Measurements from ENCODE around the gene DLST. TPM values are rescaled to one million over a fixed set of nuclear protein-coding genes. Genes with fewer than 3 reads are reported as not detected.

Gene DLST
- total RNA-seq, 1 experiment from 2014 or later = 145 TPM

- POLR2A ChIA-PET (ENCODE audit: low non-redundant PET) = no interaction called here
- no peak for DNase-seq (ENCODE audit: low spot score)
- H3K4me3 ChIP-seq (ENCODE audit: low read depth, low read length, poor library complexity, severe bottlenecking) = no peak overlapping the region
- intact Hi-C loops (cut with micrococcal nuclease; ENCODE audit: unreplicated experiment) = no loop called here
- no peaks in the 10 kb centered on the region for H3K36me3 ChIP-seq (ENCODE audit: insufficient read depth, low read length, poor library complexity, severe bottlenecking)
- no peaks in the 10 kb centered on the region for H3K4me1 ChIP-seq (ENCODE audit: insufficient read depth, low read length, poor library complexity, severe bottlenecking)
- H3K27ac ChIP-seq (ENCODE audit: low read depth, low read length, poor library complexity, severe bottlenecking) = no peak overlapping the region
- no TSS peak for BruUV-seq (replicated peaks)
- no peaks in the 10 kb centered on the region for H3K27me3 ChIP-seq (replicated peaks; ENCODE audit: insufficient read depth, low read depth, low read length, poor library complexity)
- CTCF ChIA-PET = interaction anchor here (1.2 to 1.4 kb wide), 2 partner anchors 36 to 176 kb away, joined by 3 to 8 read pairs; no protein-coding TSS in a partner anchor
- no peaks in the 10 kb centered on the region for H3K9me3 ChIP-seq (ENCODE audit: low read depth, low read length, poor library complexity, severe bottlenecking)
- TF ChIP-seq EZH2 (IDR thresholded peaks at IDR 0.05; ENCODE audit: borderline replicate concordance, low read depth, low read length, poor library complexity, severe bottlenecking) (no peak), CTCF (conservative IDR thresholded peaks at IDR 0.05; ENCODE audit: low read depth, low read length) (no peak)
These were observed 30.4 kb downstream of the DLST start for GRCh38 chr14:74912111-74912510.

GRCh38 chr14:74912801-74913200, 31.1 kb downstream of the DLST start:
- POLR2A ChIA-PET (ENCODE audit: low non-redundant PET) = no interaction called here
- H3K4me3 ChIP-seq (ENCODE audit: low read depth, low read length, poor library complexity, severe bottlenecking) = no peak overlapping the region
- TF ChIP-seq EZH2 (IDR thresholded peaks at IDR 0.05; ENCODE audit: borderline replicate concordance, low read depth, low read length, poor library complexity, severe bottlenecking) = no peak
- no peaks in the 10 kb centered on the region for H3K36me3 ChIP-seq (ENCODE audit: insufficient read depth, low read length, poor library complexity, severe bottlenecking)
- intact Hi-C loops (cut with micrococcal nuclease; ENCODE audit: unreplicated experiment) = no loop called here
- H3K27me3 ChIP-seq (replicated peaks; ENCODE audit: insufficient read depth, low read depth, low read length, poor library complexity) = no peaks in the 10 kb centered on the region
- no TSS peak for BruUV-seq (replicated peaks)
- no peaks in the 10 kb centered on the region for H3K4me1 ChIP-seq (ENCODE audit: insufficient read depth, low read length, poor library complexity, severe bottlenecking)
- CTCF ChIA-PET = no interaction called here
- H3K9me3 ChIP-seq (ENCODE audit: low read depth, low read length, poor library complexity, severe bottlenecking) = no peaks in the 10 kb centered on the region
- no peak for DNase-seq (ENCODE audit: low spot score)
- H3K27ac ChIP-seq (ENCODE audit: low read depth, low read length, poor library complexity, severe bottlenecking) = no peak overlapping the region

GRCh38 chr14:74913393-74913910, 31.7 kb downstream of the DLST start:
- DNase-seq (ENCODE audit: low spot score) = no peak
- Histone ChIP-seq H3K27me3 (replicated peaks; ENCODE audit: insufficient read depth, low read depth, low read length, poor library complexity) (no peaks in the 10 kb centered on the region), H3K4me1 (ENCODE audit: insufficient read depth, low read length, poor library complexity, severe bottlenecking) (no peaks in the 10 kb centered on the region), H3K27ac (ENCODE audit: low read depth, low read length, poor library complexity, severe bottlenecking) (no peak overlapping the region), H3K9me3 (ENCODE audit: low read depth, low read length, poor library complexity, severe bottlenecking) (no peaks in the 10 kb centered on the region), H3K4me3 (ENCODE audit: low read depth, low read length, poor library complexity, severe bottlenecking) (no peak overlapping the region), H3K36me3 (ENCODE audit: insufficient read depth, low read length, poor library complexity, severe bottlenecking) (no peaks in the 10 kb centered on the region)
- TF ChIP-seq EZH2 (IDR thresholded peaks at IDR 0.05; ENCODE audit: borderline replicate concordance, low read depth, low read length, poor library complexity, severe bottlenecking) = no peak
- no peak for TF ChIP-seq CTCF (conservative IDR thresholded peaks at IDR 0.05; ENCODE audit: low read depth, low read length)
- ChIA-PET POLR2A (ENCODE audit: low non-redundant PET) (no interaction called here), CTCF (no interaction called here)
- intact Hi-C loops (cut with micrococcal nuclease; ENCODE audit: unreplicated experiment) = no loop called here
- no TSS peak for BruUV-seq (replicated peaks)

- DNase-seq (ENCODE audit: low spot score) = peak; percentile 80
- H3K27ac ChIP-seq (ENCODE audit: low read depth, low read length, poor library complexity, severe bottlenecking) = no peak overlapping the region
- BruUV-seq (replicated peaks) = no TSS peak
- H3K27me3 ChIP-seq (replicated peaks; ENCODE audit: insufficient read depth, low read depth, low read length, poor library complexity) = no peaks in the 10 kb centered on the region
- H3K9me3 ChIP-seq (ENCODE audit: low read depth, low read length, poor library complexity, severe bottlenecking) = no peaks in the 10 kb centered on the region
- H3K4me1 ChIP-seq (ENCODE audit: insufficient read depth, low read length, poor library complexity, severe bottlenecking) = no peaks in the 10 kb centered on the region
- TF ChIP-seq CTCF (conservative IDR thresholded peaks at IDR 0.05; ENCODE audit: low read depth, low read length) (peak; percentile 75), EZH2 (IDR thresholded peaks at IDR 0.05; ENCODE audit: borderline replicate concordance, low read depth, low read length, poor library complexity, severe bottlenecking) (no peak)
- no peaks in the 10 kb centered on the region for H3K36me3 ChIP-seq (ENCODE audit: insufficient read depth, low read length, poor library complexity, severe bottlenecking)
- intact Hi-C loops (cut with micrococcal nuclease; ENCODE audit: unreplicated experiment) = loop anchor here (1.0 kb wide), 1 partner anchor 174 kb away; no protein-coding TSS in a partner anchor
- POLR2A ChIA-PET (ENCODE audit: low non-redundant PET) = no interaction called here
- CTCF ChIA-PET = no interaction called here
- H3K4me3 ChIP-seq (ENCODE audit: low read depth, low read length, poor library complexity, severe bottlenecking) = no peak overlapping the region
These were observed 32.4 kb downstream of the DLST start for GRCh38 chr14:74913986-74914573.

Data from A673 (cell line).